Esophagus mucosa (tissue), 1 donor: Measurements from ENCODE around the gene FHL5. TPM values are rescaled to one million over a fixed set of nuclear protein-coding genes. Genes with fewer than 3 reads are reported as not detected.
"Not testable (repeated sequence)": the region's sequence is repeated elsewhere in the genome, so short reads cannot be mapped to it uniquely, and the experiment has no call there.

Experiments used
- ATAC-seq: fragments of 200-7000 bp; cut with Tn5 transposase; one replicate; pipeline ENCODE4 v1.9.1; 2020
- total RNA-seq: library from RNA; stranded (reverse); gene quantifications from one replicate; pipeline ENCODE4 v1.2.4, GENCODE V29; 2023
- donor health status: DM: yes; HTN: yes; CAD: no.

Gene FHL5, protein sequence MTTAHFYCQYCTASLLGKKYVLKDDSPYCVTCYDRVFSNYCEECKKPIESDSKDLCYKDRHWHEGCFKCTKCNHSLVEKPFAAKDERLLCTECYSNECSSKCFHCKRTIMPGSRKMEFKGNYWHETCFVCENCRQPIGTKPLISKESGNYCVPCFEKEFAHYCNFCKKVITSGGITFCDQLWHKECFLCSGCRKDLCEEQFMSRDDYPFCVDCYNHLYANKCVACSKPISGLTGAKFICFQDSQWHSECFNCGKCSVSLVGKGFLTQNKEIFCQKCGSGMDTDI
- 1.8 TPM for total RNA-seq

DNA sequence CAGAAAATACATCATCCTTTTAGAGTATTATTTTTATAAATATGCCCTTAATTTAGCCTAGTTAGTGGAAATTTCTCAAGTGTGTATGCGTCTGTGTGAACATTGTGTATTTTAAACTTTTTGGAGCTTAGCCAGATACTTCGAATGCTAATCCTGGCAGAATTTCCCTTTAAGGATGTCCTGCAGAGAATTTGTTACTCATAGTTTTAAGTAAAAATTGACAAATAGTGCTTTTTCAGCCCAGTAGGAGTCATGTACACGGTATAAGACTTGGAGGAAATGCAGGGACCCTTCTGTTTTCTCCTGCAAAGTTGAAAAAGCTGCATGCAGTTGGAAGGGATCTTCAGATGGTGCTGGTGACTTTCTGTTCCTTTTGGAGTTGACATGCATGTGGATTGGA, at the start of gene FHL5:
TSS of gene FHL5 (plus strand) at position 243 of the 400 bp plus-strand sequence. CDS start 40,486 bp downstream, outside the sequence.
- ATAC-seq: no peak

DNA sequence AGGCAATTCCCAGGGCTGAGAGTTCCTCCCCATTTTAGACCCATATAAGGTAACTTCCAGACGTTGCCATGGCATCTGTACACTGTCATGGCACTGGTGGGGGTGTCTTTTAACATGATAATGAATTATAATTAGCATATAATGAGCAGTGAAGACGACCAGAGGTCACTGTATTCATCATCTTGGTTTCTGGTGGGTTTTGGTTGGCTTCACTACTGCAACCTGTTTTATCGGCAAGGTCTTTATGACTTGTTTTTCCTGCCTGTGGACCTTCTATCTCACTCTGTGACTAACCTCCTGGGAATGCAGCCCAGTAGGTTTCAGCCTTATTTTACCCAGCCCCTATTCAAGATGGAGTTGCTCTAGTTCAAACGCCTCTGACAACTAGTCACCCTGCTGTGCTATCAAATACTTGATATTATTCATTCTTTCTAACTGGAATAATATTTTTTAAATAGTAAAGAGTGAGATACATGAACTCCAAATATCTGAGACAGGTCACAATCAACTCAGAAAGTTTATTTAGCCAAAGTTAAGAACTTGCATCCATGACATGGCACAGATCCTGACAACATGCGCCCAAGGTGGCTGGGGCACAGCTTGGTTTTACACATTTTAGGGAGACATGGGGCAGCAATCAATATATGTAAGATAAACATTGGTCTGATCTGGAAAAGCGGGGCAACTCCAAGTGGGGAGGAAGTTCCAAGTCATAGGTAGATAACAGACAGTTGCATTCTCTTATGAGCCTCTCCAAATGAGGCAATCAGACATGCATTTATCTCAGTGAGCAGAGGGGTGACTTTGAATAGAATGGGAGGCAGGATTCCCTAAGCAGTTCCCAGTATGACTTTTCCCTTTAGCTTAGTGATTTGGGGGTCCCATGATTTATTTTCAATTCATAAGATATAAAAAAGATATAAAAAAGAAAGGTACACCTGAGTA, 42.5 kb upstream of the FHL5 start:
- peak; percentile 83 for ATAC-seq

DNA sequence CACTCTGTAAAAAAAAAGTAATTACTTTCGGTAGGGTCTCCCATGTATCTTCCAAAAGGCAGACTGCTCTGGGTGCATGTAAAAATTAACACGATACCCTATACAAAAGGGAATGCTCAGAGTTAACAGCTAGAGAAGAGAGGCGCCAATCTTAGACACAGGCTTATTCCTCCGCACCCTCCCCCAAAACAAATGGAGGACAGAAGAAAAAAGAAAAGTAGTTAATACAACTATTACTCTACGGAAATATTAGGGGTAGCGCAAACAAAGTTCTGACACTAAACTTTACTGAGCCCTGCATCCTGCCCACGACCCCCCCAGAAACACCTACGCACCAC, 41.7 kb upstream of the FHL5 start:
- ATAC-seq: no peak

DNA sequence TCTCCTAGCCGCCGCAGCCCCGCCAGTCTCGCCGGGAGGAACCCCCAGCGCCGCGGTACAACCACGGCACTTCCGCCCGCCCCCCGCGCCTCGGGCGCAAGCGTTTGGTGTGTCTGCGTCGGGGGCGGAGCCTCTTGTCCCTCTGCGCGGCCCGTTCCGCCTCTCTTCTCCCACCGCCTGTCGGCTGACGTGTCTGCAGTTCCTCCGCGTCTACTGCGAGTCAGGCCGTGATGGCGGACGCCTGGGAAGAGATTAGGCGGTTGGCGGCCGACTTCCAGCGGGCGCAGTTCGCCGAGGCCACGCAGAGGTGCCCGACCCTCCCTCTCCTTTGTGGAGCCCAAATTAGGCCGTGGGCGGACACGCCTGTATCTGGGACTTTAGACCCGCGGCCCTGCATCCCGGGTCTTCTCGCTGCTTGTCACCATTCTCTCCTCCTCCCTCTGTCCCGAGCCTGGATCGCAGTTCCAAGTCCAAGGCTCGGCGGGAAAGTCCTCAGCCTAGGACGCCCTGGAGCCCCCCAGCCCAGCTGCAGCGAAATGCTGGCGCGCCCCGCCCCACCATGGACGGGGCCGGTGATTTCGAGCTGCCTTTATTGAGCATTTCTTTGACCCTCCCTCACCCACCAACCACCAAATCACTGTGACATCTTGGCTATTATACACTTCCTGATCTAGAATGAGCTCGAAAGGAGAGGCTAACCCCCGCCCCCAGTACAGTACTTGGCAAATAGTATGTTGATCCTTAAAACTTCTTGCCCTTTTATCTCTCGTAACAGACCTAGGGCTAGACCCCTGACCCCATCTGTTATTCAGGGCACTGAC, 41.1 kb upstream of the FHL5 start, which contains the start of gene UFL1:
TSS of gene UFL1 (plus strand) at position 163 of the 821 bp plus-strand sequence. CDS start at position 231, 68 bp downstream.
- peak; percentile 99 for ATAC-seq

DNA sequence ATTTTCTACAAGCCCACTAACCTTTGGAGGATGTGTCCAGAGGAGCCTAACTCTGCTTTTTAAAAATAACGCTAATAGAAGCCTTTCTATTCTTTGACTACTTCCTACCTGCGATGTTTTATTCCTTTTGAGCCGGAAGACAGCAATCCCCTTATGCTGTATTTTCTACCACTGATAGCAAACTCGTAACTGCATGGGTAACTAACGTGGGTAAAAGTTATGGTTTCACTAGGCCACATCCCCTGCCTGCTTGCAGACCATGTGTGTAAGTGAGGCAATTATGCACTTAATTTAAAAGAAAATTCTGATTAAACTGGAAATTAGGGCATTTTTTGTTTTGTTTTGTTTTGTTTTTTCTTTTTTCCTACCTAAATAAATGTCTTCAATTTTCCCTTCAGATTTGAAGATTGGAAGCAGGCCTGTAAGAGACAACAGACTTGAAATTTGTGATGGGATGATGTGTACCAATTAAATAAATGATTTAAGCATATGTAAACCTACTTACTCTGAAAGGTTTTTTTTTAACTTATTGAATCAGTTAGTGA, 40.4 kb upstream of the FHL5 start:
- ATAC-seq: no peak

DNA sequence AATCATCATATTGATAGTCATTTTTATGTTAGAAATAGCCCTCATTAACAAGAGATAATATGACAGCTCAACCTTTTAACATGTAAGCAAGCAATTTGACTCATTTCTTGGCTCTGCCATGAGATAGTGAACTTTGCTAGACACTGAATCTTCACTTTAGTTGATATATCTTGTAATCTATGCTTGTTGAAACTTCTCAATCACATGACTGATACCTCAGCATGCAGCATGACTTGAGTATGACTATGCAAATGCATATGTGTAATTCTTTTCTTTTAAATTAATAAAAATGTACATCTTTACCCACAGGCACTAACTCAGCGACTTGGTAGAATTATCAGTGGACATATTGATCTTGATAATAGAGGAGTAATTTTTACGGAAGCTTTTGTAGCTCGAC, 34.7 kb upstream of the FHL5 start:
- ATAC-seq: no peak

DNA sequence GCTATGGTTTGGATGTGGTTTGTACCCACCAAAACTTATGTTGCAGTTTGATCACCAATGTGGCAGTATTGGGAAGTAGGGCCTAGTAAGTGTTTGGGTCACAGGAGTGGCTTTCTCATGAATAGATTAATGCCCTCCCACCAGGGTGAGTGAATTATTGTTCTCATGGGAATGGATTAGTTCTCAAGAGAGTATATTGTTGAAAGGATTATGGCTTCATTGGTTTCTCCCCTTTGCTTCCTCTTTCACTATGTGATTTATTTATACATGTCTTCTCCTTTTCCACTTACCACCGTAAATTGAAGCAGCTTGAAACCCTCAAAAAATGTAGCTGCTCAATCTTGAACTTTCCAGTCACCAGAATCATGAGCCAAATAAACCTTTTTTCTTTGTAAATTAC, 30.5 kb upstream of the FHL5 start:
- no peak for ATAC-seq

DNA sequence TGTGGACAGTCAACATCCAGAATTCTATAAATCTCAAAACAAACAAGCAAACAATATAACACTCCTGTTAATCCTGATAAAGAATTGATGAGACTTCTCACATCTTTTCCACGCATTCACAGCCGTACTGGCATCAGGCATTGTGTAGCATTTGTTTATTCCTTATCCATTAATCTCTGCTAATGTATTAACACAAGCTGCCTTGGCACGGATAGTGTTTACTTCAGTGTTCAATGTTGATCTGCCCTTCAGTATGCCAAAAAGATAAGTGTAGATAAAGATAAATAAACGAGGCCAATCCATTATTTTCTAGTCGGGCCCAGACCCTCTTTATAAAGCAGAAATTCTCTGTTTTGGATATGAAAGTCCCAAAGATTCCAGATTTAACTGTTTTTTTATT, 25.2 kb upstream of the FHL5 start:
- ATAC-seq: no peak

DNA sequence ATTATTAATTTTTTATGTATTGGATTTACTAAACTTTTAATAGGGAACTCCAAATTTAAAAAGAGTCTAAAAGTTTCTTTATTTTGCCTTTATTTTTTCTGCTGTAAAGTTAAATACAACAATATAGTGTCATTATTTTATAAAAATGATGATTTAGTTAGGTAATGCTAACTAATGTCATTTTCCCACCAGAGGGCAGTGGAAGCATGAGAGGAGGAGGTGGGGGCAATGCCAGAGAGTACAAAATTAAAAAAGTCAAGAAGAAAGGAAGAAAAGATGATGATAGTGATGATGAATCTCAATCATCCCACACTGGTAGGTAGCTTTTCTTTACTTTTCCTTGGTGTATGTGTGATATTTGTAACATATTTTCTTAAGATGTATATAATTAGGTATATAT, 20.2 kb upstream of the FHL5 start:
- no peak for ATAC-seq

DNA sequence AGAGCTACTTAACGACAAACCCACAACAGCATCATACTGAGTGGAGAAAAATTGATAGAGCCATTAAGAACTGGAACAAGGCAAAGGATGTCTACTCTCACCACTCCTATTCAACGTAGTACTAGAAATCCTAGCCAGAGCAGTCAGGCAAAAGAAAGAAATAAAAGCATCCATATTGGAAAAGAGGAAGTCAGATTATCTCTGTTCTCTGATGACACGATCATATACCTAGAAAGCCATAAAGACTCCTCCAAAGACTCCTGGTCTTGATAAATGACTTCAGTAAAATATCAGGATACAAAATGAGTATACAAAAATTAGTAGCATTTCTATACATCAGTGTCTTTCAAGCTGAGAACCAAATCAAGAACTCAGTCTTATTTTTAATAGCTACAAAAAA, 17.0 kb upstream of the FHL5 start:
- no peak for ATAC-seq

DNA sequence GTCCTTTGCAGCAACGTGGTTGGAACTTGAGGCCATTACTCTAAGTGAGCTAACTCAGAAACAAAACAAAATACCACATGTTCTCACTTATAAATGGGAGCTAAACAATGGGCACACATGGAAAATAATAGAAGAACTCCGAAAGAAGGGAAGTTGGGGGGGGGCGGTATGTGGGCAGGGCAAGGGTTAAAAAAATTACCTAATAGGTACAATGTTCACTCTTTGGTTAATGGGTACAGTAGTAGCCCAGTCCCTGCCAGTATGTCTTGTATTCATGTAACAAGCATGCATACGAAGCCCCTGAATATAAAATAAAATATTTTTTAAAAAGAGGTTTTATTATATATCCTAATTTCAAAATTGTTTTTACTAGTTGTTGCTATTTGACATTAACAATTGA, 15.3 kb upstream of the FHL5 start:
- ATAC-seq: no peak

DNA sequence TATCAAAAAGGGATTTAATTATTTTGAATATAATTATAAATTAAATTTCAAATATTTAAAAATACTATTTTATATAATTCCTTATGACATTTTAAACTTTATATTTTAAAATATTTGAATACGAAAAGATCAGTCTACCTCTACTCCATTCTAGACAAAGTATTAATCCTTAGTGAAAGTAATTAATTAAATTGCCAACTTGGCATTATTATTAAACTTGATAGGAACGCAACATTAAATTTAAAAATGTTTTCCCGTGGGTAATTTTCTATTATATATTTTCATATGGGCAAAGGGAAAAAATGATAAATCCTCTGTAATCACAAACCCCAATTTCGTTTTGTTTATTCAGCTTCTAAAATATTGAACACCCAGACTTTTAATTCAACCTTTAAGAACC, 8.4 kb upstream of the FHL5 start:
- ATAC-seq: no peak

DNA sequence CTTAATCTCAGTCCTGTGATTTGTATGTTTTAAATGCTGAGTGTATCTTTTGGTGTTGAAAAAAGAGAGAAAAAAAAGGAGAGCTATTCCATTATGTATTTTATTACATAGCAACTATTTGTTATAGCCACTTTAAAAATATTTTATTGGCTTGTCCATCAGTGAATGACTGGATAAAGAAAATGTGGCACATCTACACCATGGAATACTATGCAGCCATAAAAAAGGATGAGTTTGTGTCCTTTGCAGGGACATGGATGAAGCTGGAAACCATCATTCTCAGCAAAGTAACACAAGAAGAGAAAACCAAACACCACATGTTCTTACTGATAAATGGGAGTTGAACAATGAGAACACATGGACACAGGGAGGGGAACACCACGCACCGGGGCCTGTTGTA, 3.2 kb upstream of the FHL5 start:
- not testable (repeated sequence) for ATAC-seq

DNA sequence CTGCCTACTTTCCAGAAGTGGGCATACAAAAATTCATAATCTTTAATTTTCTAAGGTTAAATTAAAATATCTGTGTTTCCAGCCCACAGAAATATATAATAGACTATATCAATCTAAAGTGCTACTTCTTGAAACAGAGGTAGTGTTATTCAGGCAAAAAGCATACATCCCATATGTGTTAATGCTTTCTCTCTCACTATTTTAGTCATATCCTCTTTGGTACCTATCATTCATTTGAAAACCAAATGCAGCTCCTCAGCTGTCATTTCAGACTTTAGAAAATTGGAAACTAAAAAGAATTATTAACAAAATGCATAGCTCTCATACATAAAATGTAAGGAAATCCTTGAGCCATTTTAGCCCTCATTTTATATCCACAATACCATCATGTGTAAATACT, 925 bp downstream of the FHL5 start:
- no peak for ATAC-seq

DNA sequence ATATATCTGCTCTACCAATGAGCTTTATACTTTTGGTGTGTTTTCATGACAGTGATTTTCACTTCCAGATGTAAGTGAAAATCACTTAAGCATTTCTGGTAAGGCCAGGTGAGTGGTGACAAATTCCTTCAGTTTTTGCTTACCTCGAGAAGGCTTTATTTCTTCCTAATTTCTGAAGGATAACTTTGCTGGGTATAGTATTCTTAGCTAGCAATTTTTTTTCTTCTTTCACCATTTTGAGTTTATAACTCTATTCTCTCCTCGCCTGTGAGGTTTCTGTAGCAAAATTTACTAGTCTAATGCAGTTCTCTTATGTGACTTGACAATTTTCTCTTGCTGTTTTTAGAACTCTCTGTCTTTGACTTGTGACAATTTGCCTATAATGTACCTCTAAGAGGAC, 7.1 kb downstream of the FHL5 start:
- no peak for ATAC-seq

DNA sequence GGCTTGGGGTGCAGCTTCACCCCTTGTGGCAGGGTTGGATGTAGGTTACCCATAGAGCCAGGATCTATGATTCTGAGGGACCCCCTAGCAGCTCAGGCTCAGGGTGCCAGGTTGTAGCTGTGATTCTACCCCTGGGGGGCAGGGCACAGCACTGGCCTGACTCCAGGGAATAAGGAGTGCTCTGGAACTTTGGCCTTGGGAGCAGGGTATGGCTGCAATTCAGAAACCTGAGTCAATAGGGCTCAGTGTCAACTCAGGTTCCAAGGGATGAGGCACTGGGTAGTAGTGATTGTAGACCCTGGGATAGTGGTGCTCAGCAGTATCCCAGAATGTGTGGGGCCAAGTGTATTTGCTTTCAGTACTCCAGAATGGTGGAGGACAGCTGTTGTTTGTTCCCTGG, 8.6 kb downstream of the FHL5 start:
- no peak for ATAC-seq

DNA sequence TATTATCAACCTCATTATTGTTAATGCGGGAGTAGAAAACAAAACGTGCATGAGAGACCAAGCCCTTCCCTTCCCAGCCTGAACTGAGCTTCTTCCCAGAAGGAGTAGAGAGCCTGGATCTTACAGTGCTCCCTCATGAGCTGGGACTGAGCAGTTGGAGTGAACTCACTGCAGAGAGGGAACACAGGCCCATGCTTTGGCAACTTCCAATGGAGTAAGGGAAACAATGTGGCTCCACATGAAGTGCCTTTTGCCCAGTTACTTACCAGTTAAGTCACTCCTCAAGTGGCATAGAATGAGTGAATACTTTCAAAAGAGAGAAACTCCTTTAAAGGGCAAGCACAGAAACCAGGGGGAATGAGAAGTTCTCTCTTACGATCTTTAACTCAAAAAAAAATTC, 12.4 kb downstream of the FHL5 start:
- no peak for ATAC-seq

DNA sequence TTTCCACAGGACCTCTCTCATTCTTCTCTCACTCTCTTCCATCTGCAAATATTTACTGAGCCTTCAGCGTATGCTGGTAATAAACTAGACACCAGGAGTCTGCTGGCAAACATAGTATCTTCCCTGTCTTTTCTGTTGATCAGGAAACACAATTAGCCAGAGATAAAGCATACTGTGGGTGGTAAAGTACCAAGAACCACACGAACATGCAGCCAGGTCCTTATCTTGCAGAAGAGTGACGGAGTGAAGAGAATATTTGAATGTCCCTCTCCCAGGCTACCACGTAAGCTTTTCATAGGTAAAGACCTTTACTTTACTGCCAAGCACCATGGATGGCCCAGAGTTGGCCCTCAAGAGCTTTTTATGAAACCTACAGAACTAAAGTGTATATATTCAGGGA, 13.3 kb downstream of the FHL5 start:
- no peak for ATAC-seq

DNA sequence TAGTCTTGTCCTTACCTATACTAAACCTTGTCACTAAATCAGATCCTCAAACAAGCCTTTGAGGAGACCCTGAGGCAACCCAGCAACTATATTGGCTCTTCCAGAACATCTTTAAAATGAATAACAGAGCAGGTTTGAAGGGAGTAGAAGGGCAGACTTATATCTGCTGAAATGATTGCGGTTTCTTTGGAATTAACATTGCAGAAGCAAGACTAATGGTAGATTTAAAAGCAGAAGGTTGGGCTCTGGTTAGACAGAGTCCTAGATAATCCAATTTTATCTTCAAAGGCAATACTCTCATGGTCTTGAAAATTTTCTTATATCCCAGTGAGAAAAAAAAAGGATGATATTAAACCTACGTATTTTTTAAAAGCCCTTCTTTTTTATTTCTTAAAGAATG, 19.1 kb downstream of the FHL5 start:
- ATAC-seq: no peak

DNA sequence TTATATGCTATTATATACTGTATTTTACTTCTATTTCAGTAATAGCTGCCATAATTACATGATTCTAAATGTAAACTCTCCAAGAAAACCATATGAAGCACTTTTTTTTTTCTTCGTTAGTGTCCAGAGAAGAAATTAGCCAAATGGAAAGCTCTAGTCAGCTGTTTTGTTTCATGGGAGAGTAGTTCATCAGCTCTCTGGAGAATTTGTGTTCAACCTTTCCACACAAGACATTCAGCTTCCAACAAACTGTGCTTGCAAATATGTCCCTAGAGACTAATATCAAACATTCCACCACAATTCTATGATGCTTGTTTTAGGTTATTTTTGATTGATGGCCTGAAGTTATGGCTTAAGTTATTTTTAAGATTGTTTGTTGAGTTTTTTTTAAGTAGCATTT, 19.5 kb downstream of the FHL5 start:
- no peak for ATAC-seq

DNA sequence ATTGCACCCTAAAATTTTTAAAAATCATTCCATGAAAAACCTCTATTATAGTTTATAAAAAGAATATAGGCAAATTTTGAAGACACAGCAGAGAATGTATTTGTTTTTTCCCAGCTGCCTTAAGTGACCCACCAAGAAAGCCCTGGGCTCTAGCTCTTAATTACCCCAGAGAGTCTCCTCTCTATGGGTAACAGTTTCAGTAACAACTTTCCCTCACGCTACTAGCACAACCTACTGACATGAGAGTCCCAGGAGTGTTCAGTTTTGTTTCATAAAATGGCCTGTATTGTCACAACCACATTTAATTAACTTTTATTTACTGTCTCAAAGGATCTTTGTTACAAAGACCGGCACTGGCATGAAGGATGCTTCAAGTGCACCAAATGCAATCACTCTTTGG, 41.5 kb downstream of the FHL5 start:
- ATAC-seq: no peak

DNA sequence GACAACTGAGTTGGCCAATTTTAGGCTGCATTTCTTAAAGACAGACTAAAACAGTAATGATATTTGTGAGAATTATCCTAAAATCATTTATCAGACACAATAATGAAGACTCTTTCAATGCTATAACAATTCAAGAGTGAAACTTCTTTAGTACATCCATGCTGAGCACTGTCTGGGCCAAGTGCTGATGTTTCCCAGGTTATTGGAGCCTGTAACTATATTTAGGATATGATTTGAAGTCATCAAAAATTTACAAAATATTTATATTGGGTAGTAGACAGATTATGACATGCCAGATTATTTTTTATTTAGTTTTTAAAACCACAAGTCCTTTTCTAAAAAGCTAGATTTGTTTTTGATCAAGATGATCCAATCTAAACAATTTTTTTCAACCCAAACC, 45.1 kb downstream of the FHL5 start:
- ATAC-seq: no peak

DNA sequence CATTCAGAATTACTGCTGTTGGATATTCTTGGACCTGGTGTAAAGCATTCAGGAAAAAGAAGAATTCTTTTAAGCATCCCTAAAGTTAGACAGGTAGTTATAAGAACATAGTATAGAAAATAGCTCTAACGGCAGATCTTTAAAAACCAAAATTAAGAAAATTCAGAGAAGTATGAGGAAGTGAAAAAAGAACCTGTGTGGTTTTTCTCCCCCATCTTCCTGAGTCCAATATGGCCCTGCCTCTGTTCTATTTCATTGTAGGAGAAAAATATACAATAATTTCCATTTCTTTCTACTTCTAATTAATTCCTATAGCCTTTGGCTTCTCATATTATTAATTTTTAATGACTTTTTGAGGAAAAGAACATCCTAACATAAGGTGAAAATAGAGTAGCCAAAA, 47.1 kb downstream of the FHL5 start:
- no peak for ATAC-seq
